H9 (cell line): ENCODE data around the gene CD81. TPM values are rescaled to one million over a fixed set of nuclear protein-coding genes. Genes with fewer than 3 reads are reported as not detected.

Experiments used
- DNase-seq: peaks from one replicate; pipeline ENCODE4 v3.0.0-alpha.2; 2017
- H2AFZ ChIP-seq: one replicate; pipeline ENCODE4 v1.6.1; 2013; ENCODE audit warnings: mild to moderate bottlenecking, low read length, control low read depth, moderate library complexity
- H2AK5ac ChIP-seq: 2 replicates; pipeline ENCODE4 v1.6.1; 2013; ENCODE audit warnings: low read length, control low read depth, mixed read lengths; ENCODE audit not compliant: insufficient read length
- H2BK120ac ChIP-seq: one replicate; pipeline ENCODE4 v1.6.1; 2013; ENCODE audit warnings: low read depth, mild to moderate bottlenecking, low read length, control low read depth, inconsistent platforms; ENCODE audit not compliant: poor library complexity, severe bottlenecking
- H2BK12ac ChIP-seq: 2 replicates; pipeline ENCODE4 v1.6.1; 2013; ENCODE audit warnings: low read length, control low read depth, mixed read lengths, low read depth; ENCODE audit not compliant: insufficient read length
- H2BK15ac ChIP-seq: 2 replicates; pipeline ENCODE4 v1.6.1; 2013; ENCODE audit warnings: low read depth, low read length, control low read depth
- H2BK20ac ChIP-seq: one replicate; pipeline ENCODE4 v1.6.1; 2013; ENCODE audit warnings: low read depth, mild to moderate bottlenecking, low read length, control low read depth, inconsistent platforms; ENCODE audit not compliant: poor library complexity, severe bottlenecking
- H2BK5ac ChIP-seq: 2 replicates; pipeline ENCODE4 v1.6.1; 2013; ENCODE audit warnings: low read length, control low read depth, mixed read lengths; ENCODE audit not compliant: insufficient read length
- H3K14ac ChIP-seq: 2 replicates; pipeline ENCODE4 v1.6.1; 2013; ENCODE audit warnings: low read length, control low read depth; ENCODE audit not compliant: insufficient read depth
- H3K18ac ChIP-seq: 2 replicates; pipeline ENCODE4 v1.6.1; 2013; ENCODE audit warnings: low read depth, mild to moderate bottlenecking, mixed read lengths, low read length, control low read depth; ENCODE audit not compliant: insufficient read length
- H3K23ac ChIP-seq: 2 replicates; pipeline ENCODE4 v1.6.1; 2013; ENCODE audit warnings: low read length, control low read depth, mixed read lengths, low read depth; ENCODE audit not compliant: insufficient read length
- H3K23me2 ChIP-seq: 2 replicates; pipeline ENCODE4 v1.6.1; 2013; ENCODE audit warnings: low read depth, mild to moderate bottlenecking, mixed read lengths, low read length, control low read depth; ENCODE audit not compliant: insufficient read length, poor library complexity, severe bottlenecking
- H3K27ac ChIP-seq: 2 replicates; pipeline ENCODE4 v1.5.1; 2013; ENCODE audit warnings: low read length, control low read depth, mixed read lengths, low read depth; ENCODE audit not compliant: insufficient read length
- H3K27me3 ChIP-seq: 2 replicates; pipeline ENCODE4 v1.6.1; 2013; ENCODE audit warnings: low read length, control low read depth, inconsistent platforms; ENCODE audit not compliant: insufficient read depth
- H3K4ac ChIP-seq: 2 replicates; pipeline ENCODE4 v1.6.1; 2013; ENCODE audit warnings: low read depth, mild to moderate bottlenecking, control low read depth, inconsistent platforms, low read length, moderate library complexity
- H3K4me1 ChIP-seq: 2 replicates; pipeline ENCODE4 v1.6.1; 2013; ENCODE audit warnings: low read length, control low read depth, inconsistent platforms; ENCODE audit not compliant: insufficient read depth
- H3K4me2 ChIP-seq: 2 replicates; pipeline ENCODE4 v1.6.1; 2013; ENCODE audit warnings: low read length, control low read depth, mixed read lengths; ENCODE audit not compliant: insufficient read length, insufficient read depth
- H3K56ac ChIP-seq: 2 replicates; pipeline ENCODE4 v1.6.1; 2013; ENCODE audit warnings: low read depth, mild to moderate bottlenecking, mixed read lengths, low read length, control low read depth; ENCODE audit not compliant: insufficient read length
- H3K79me1 ChIP-seq: 2 replicates; pipeline ENCODE4 v1.6.1; 2013; ENCODE audit warnings: low read depth, mild to moderate bottlenecking, moderate library complexity, low read length, control low read depth, inconsistent platforms; ENCODE audit not compliant: insufficient read depth, poor library complexity, severe bottlenecking
- H3K79me2 ChIP-seq: 2 replicates; pipeline ENCODE4 v1.6.1; 2013; ENCODE audit warnings: low read length, control low read depth, inconsistent platforms; ENCODE audit not compliant: insufficient read depth
- H3K9ac ChIP-seq: 2 replicates; pipeline ENCODE4 v1.6.1; 2013; ENCODE audit warnings: low read length, control low read depth, mixed read lengths; ENCODE audit not compliant: insufficient read length; ENCODE audit errors: extremely low read depth
- H3K9me3 ChIP-seq: one replicate; pipeline ENCODE4 v1.6.1; 2013; ENCODE audit warnings: low read depth, low read length, inconsistent platforms; ENCODE audit not compliant: control insufficient read depth
- H3T11ph ChIP-seq: one replicate; pipeline ENCODE4 v1.6.1; 2013; ENCODE audit warnings: mild to moderate bottlenecking, low read length, control low read depth, inconsistent platforms
- H4K20me1 ChIP-seq: one replicate; pipeline ENCODE4 v1.6.1; 2013; ENCODE audit not compliant: control insufficient read depth, insufficient read length, insufficient read depth
- H4K5ac ChIP-seq: 2 replicates; pipeline ENCODE4 v1.6.1; 2013; ENCODE audit warnings: low read depth, mild to moderate bottlenecking, mixed read lengths, low read length, control low read depth; ENCODE audit not compliant: insufficient read length
- H4K8ac ChIP-seq: replicated peaks from 2 replicates; pipeline ENCODE4 v1.6.1; 2013; ENCODE audit warnings: low read length, control low read depth, mixed read lengths, low read depth; ENCODE audit not compliant: insufficient read length
- H4K91ac ChIP-seq: 2 replicates; pipeline ENCODE4 v1.6.1; 2013; ENCODE audit warnings: low read depth, mild to moderate bottlenecking, moderate library complexity, mixed read lengths, low read length, control low read depth; ENCODE audit not compliant: insufficient read length
- H3K27ac Mint-ChIP-seq, 3 experiments: 2 replicates in 2 of 3; 3 replicates in 1 of 3; pipeline ENCODE4 v1.8.0; 2020 to 2021; ENCODE audit warnings: mixed read lengths in 3 of 3, mild to moderate bottlenecking in 1 of 3, moderate library complexity in 1 of 3
- H3K27me3 Mint-ChIP-seq: 2 replicates; pipeline ENCODE4 v1.8.0; 2021; ENCODE audit warnings: low read depth, mild to moderate bottlenecking, moderate library complexity, mixed read lengths
- H3K36me3 Mint-ChIP-seq, 3 experiments: 2 replicates in 2 of 3; 3 replicates in 1 of 3; pipeline ENCODE4 v1.8.0; 2020 to 2021; ENCODE audit warnings: low read depth in 3 of 3, mixed read lengths in 3 of 3; ENCODE audit not compliant: insufficient read depth in 1 of 3
- H3K4me1 Mint-ChIP-seq, 2 experiments: 2 replicates each; pipeline ENCODE4 v1.8.0; 2020; ENCODE audit warnings: mixed read lengths in 2 of 2
- H3K4me3 Mint-ChIP-seq, 2 experiments: 2 replicates in 1 of 2; 3 replicates in 1 of 2; pipeline ENCODE4 v1.8.0; 2020 to 2021; ENCODE audit warnings: mild to moderate bottlenecking in 2 of 2, mixed read lengths in 2 of 2, moderate library complexity in 1 of 2
- H3K9me3 Mint-ChIP-seq, 2 experiments: 2 replicates in 1 of 2; 3 replicates in 1 of 2; pipeline ENCODE4 v1.8.0; 2020; ENCODE audit warnings: mild to moderate bottlenecking in 2 of 2, mixed read lengths in 2 of 2, moderate library complexity in 1 of 2
- WGBS: extraction: QIAGEN DNeasy Blood & Tissue Kit; methylation state at CpG from one replicate; pipeline ENCODE4 v1.1.7; 2013; ENCODE audit warnings: missing lambda C conversion rate, low lambda C conversion rate, mixed read lengths; ENCODE audit not compliant: insufficient read length; ENCODE audit errors: extremely low coverage; 5-methylcytosine and 5-hydroxymethylcytosine counted together
- total RNA-seq: library from RNA; stranded (reverse); gene quantifications from 2 replicates; pipeline ENCODE4 v1.2.1, GENCODE V29; 2021
- TF ChIP-seq, protein P1 (sequence below): fragments of 200-600 bp; sonication (generic); conservative IDR thresholded peaks from 3 replicates; pipeline ENCODE4 v1.8.0; 2021; ENCODE audit warnings: antibody characterized with exemption, mild to moderate bottlenecking

CD81 gene
- total RNA-seq, 1 experiment from 2014 or later: 246 TPM

- Mint-ChIP-seq H3K27ac (no peak overlapping the region), H3K36me3 (no peaks in the 10 kb centered on the region), H3K9me3 (no peaks in the 10 kb centered on the region), H3K4me3 (no peak overlapping the region), H3K4me1 (no peaks in the 10 kb centered on the region; a peak in 1 of 4 replicates), H3K27me3 (peaks cover 7% of the 10 kb centered on the region)
- Histone ChIP-seq H3K79me1 (no peaks in the 10 kb centered on the region), H3K4me1 (no peaks in the 10 kb centered on the region), H4K5ac (no peak overlapping the region), H3K9me3 (no peaks in the 10 kb centered on the region), H4K20me1 (no peaks in the 10 kb centered on the region), H4K8ac (no peak overlapping the region), H3K27me3 (no peaks in the 10 kb centered on the region), H3K4ac (no peak overlapping the region), H3K9ac (no peak overlapping the region), H3K27ac (no peak overlapping the region), H3K4me2 (no peak overlapping the region), H4K91ac (no peak overlapping the region), H2BK15ac (no peak overlapping the region), H2BK20ac (no peak overlapping the region), H3T11ph (no peak overlapping the region), H3K14ac (no peak overlapping the region), H3K23ac (no peak overlapping the region), H2BK5ac (no peak overlapping the region), H3K18ac (no peak overlapping the region), H3K23me2 (no peaks in the 10 kb centered on the region), H2AK5ac (no peak overlapping the region), H3K56ac (no peak overlapping the region), H2BK12ac (no peak overlapping the region), H2BK120ac (no peak overlapping the region), H2AFZ (no peak overlapping the region), H3K79me2 (no peaks in the 10 kb centered on the region)
- WGBS: no CpG with 5 or more reads among the region's 34 CpGs
- TF ChIP-seq, protein P1, sequence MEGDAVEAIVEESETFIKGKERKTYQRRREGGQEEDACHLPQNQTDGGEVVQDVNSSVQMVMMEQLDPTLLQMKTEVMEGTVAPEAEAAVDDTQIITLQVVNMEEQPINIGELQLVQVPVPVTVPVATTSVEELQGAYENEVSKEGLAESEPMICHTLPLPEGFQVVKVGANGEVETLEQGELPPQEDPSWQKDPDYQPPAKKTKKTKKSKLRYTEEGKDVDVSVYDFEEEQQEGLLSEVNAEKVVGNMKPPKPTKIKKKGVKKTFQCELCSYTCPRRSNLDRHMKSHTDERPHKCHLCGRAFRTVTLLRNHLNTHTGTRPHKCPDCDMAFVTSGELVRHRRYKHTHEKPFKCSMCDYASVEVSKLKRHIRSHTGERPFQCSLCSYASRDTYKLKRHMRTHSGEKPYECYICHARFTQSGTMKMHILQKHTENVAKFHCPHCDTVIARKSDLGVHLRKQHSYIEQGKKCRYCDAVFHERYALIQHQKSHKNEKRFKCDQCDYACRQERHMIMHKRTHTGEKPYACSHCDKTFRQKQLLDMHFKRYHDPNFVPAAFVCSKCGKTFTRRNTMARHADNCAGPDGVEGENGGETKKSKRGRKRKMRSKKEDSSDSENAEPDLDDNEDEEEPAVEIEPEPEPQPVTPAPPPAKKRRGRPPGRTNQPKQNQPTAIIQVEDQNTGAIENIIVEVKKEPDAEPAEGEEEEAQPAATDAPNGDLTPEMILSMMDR: peak; percentile 30; the same call in 2 of the 3 replicates
- peak; percentile 44 for DNase-seq
Measured at GRCh38 chr11:2415601-2416380, 38.7 kb downstream of the CD81 start.
